KBM-7 (cell line): ENCODE results near the gene FGFRL1.

Experiments
- DNase-seq: peaks from one replicate; pipeline ENCODE4 v3.0.0-alpha.2; 2015
- in situ Hi-C: fragments of 300-500 bp; cut with MboI; formaldehyde crosslinking; loops from 2 replicates; pipeline ENCODE4 v1.14.3; 2020; ENCODE audit warnings: low sequenced_read_pairs, low pct_unique_long_range_greater_than_20kb, mixed read lengths

The FGFRL1 gene

GRCh38 chr4:1031956-1032795 is 20.8 kb downstream of the FGFRL1 start:
- no peak for DNase-seq
- in situ Hi-C loops, result no loop called here

- in situ Hi-C loops, result no loop called here
- no peak for DNase-seq
Measured at GRCh38 chr4:1032861-1033260, 21.4 kb downstream of the FGFRL1 start.

GRCh38 chr4:1033840-1034551 is 22.6 kb downstream of the FGFRL1 start:
- no peak for DNase-seq
- in situ Hi-C loops, result no loop called here

GRCh38 chr4:1035510-1035909 is 24.1 kb downstream of the FGFRL1 start:
- no peak for DNase-seq
- in situ Hi-C loops, result no loop called here

GRCh38 chr4:1036095-1036494 is 24.7 kb downstream of the FGFRL1 start:
- in situ Hi-C loops, result no loop called here
- DNase-seq, result no peak

GRCh38 chr4:1036976-1037810 is 25.8 kb downstream of the FGFRL1 start:
- DNase-seq, result no peak
- in situ Hi-C loops, result no loop called here

- in situ Hi-C loops, result no loop called here
- no peak for DNase-seq
Measured at GRCh38 chr4:1038948-1039492, 27.6 kb downstream of the FGFRL1 start.

GRCh38 chr4:1039493-1040343 is 28.3 kb downstream of the FGFRL1 start:
- in situ Hi-C loops, result no loop called here
- DNase-seq, result no peak

- DNase-seq, result no peak
- in situ Hi-C loops, result no loop called here
Measured at GRCh38 chr4:1040344-1041146, 29.1 kb downstream of the FGFRL1 start.

GRCh38 chr4:1041147-1041935 is 29.9 kb downstream of the FGFRL1 start:
- DNase-seq, result no peak
- in situ Hi-C loops, result no loop called here

- in situ Hi-C loops, result no loop called here
- no peak for DNase-seq
Measured at GRCh38 chr4:1041936-1042330, 30.5 kb downstream of the FGFRL1 start.

- in situ Hi-C loops, result no loop called here
- no peak for DNase-seq
Measured at GRCh38 chr4:1042352-1043055, 31.1 kb downstream of the FGFRL1 start.

GRCh38 chr4:1043162-1043561 is 31.7 kb downstream of the FGFRL1 start:
- in situ Hi-C loops, result no loop called here
- no peak for DNase-seq

GRCh38 chr4:1043651-1044468 is 32.4 kb downstream of the FGFRL1 start:
- peak; percentile 17 for DNase-seq
- in situ Hi-C loops, result no loop called here

GRCh38 chr4:1044469-1045192 is 33.2 kb downstream of the FGFRL1 start:
- DNase-seq, result no peak
- in situ Hi-C loops, result no loop called here
